Endothelial cell (in vitro differentiated cells): ENCODE results near the gene TRMT10B. TPM values are rescaled to one million over a fixed set of nuclear protein-coding genes. Genes with fewer than 3 reads are reported as not detected.
A peak's percentile ranks its signal among the peaks of the same experiment; 100 is the strongest.
"Not testable (repeated sequence)": the region's sequence is repeated elsewhere in the genome, so short reads cannot be mapped to it uniquely, and the experiment has no call there.

Experiments used
- DNase-seq: peaks from one replicate; pipeline ENCODE4 v3.0.0; 2021; ENCODE audit warnings: low spot score
- H3K27ac Mint-ChIP-seq: one replicate; pipeline ENCODE4 v1.8.0; 2021; ENCODE audit warnings: mixed read lengths, inconsistent platforms; ENCODE audit not compliant: unreplicated experiment
- H3K27me3 Mint-ChIP-seq: one replicate; pipeline ENCODE4 v1.8.0; 2021; ENCODE audit warnings: mild to moderate bottlenecking, moderate library complexity, mixed read lengths, inconsistent platforms; ENCODE audit not compliant: unreplicated experiment
- H3K36me3 Mint-ChIP-seq: one replicate; pipeline ENCODE4 v1.8.0; 2021; ENCODE audit warnings: mild to moderate bottlenecking, low read depth, mixed read lengths, inconsistent platforms; ENCODE audit not compliant: unreplicated experiment
- H3K4me1 Mint-ChIP-seq: one replicate; pipeline ENCODE4 v1.8.0; 2021; ENCODE audit warnings: mild to moderate bottlenecking, mixed read lengths, inconsistent platforms; ENCODE audit not compliant: unreplicated experiment
- H3K4me3 Mint-ChIP-seq: one replicate; pipeline ENCODE4 v1.8.0; 2021; ENCODE audit warnings: mild to moderate bottlenecking, mixed read lengths, inconsistent platforms; ENCODE audit not compliant: unreplicated experiment
- H3K9me3 Mint-ChIP-seq: one replicate; pipeline ENCODE4 v1.8.0; 2021; ENCODE audit warnings: mixed read lengths, inconsistent platforms; ENCODE audit not compliant: unreplicated experiment
- CTCF ChIP-seq: fragments of 200-600 bp; sonication (generic); IDR thresholded peaks from one replicate; pipeline ENCODE4 v1.5.0; 2021; ENCODE audit warnings: antibody characterized with exemption; ENCODE audit not compliant: unreplicated experiment
- total RNA-seq: library from RNA; stranded (reverse); fragmentation: NEBNext Ultra II Directional; extraction: Animal tissue kit (Norgen Biotek cat#: 25700); gene quantifications from one replicate; pipeline ENCODE4 v1.2.1, GENCODE V29; 2021; ENCODE audit not compliant: unreplicated experiment

Gene TRMT10B
- total RNA-seq, 1 donor from 2014 or later: 4.7 TPM

DNA sequence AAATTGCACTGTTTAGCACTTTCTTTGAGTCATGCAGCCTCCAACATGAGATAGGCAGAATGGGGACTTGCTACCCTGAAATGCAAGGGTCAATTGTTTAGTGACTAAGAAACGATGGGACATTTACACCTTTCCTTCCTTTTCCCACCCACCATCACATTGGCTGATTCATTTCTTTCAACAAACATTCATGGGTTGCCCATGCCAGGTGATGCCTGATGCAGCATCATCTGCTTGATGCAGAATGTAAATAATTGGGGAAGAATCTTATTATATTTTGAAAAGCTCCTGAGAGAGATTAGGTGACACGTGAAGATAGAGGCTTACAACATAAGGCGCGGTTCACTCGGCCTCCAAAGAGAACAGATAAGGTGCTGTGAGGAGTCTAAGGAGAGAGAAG is 4.5 kb upstream of the TRMT10B start:
- no peak for DNase-seq
- H3K27ac Mint-ChIP-seq: no peak overlapping the region
- peaks cover 7% of the 10 kb centered on the region for H3K4me1 Mint-ChIP-seq
- H3K4me3 Mint-ChIP-seq: no peak overlapping the region
- H3K36me3 Mint-ChIP-seq: no peaks in the 10 kb centered on the region
- TF ChIP-seq CTCF: no peak
- H3K9me3 Mint-ChIP-seq: no peaks in the 10 kb centered on the region
- H3K27me3 Mint-ChIP-seq: peaks cover 3% of the 10 kb centered on the region

DNA sequence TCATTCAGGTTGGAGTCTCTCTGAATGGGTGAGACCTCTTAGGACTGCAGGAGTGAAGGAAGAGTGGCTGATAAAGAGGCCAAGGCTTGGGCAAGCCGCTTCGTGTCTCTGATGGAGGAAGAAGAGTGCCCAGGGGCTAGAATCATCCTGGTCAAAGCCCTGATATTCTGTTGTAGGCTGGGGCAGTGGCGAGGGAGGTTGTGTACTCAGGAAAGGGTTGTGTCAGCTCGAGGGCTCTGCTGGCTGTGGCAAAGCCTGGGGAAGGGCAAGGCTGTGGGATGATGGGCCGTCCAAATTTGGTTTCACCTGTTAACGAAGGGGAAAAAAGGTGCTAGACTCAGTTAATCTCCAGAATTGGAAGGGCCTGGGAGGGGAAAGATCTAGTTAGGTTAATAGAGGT is 2.4 kb upstream of the TRMT10B start:
- no peak for TF ChIP-seq CTCF
- peaks cover 9% of the 10 kb centered on the region for H3K4me1 Mint-ChIP-seq
- no peaks in the 10 kb centered on the region for H3K36me3 Mint-ChIP-seq
- H3K9me3 Mint-ChIP-seq: no peaks in the 10 kb centered on the region
- no peak overlapping the region for H3K27ac Mint-ChIP-seq
- peak overlapping the region; percentile 48 for H3K4me3 Mint-ChIP-seq
- no peak for DNase-seq
- peaks cover 2% of the 10 kb centered on the region for H3K27me3 Mint-ChIP-seq

DNA sequence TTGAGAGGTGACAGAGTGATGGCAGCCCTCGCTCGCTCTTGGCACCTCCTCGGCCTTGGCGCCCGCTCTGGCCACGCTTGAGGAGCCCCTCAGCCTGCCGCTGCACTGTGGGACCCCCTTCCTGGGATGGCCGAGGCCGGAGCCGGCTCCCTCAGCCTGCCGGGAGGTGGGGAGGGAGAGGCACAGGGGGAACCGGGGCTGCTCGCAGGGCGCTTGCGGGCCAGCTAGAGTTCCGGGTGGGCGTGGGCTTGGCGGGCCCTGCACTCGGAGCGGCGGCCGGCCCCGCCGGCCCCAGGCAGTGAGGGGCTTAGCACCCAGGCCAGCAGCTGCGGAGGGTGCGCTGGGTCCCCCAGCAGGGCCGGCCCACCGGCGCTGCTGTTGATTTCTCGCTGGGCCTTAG is 1.9 kb upstream of the TRMT10B start:
- not testable (repeated sequence) for H3K4me3 Mint-ChIP-seq, H3K27me3 Mint-ChIP-seq, H3K4me1 Mint-ChIP-seq

DNA sequence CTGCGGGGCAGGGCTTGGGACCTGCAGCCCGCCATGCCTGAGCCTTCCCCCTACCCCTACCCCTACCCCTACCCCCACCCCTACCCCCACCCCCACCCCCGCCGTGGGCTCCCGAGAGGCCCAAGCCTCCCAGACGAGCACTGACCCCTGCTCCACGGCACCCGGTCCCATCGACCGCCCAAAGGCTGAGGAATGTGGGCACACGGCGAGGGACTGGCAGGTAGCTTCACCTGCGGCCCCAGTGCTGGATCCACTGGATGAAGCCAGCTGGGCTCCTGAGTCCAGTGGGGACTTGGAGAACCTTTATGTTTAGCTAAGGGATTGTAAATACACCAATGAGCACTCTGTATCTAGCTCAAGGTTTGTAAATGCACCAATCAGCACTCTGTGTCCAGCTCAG is 1.5 kb upstream of the TRMT10B start:
- not testable (repeated sequence) for H3K27ac Mint-ChIP-seq, H3K36me3 Mint-ChIP-seq, H3K4me1 Mint-ChIP-seq, DNase-seq, H3K27me3 Mint-ChIP-seq, H3K4me3 Mint-ChIP-seq, H3K9me3 Mint-ChIP-seq

More for the DNA sequence above, 1.9 kb upstream of the TRMT10B start:
- not testable (repeated sequence) for H3K9me3 Mint-ChIP-seq, DNase-seq, H3K27ac Mint-ChIP-seq, H3K36me3 Mint-ChIP-seq

DNA sequence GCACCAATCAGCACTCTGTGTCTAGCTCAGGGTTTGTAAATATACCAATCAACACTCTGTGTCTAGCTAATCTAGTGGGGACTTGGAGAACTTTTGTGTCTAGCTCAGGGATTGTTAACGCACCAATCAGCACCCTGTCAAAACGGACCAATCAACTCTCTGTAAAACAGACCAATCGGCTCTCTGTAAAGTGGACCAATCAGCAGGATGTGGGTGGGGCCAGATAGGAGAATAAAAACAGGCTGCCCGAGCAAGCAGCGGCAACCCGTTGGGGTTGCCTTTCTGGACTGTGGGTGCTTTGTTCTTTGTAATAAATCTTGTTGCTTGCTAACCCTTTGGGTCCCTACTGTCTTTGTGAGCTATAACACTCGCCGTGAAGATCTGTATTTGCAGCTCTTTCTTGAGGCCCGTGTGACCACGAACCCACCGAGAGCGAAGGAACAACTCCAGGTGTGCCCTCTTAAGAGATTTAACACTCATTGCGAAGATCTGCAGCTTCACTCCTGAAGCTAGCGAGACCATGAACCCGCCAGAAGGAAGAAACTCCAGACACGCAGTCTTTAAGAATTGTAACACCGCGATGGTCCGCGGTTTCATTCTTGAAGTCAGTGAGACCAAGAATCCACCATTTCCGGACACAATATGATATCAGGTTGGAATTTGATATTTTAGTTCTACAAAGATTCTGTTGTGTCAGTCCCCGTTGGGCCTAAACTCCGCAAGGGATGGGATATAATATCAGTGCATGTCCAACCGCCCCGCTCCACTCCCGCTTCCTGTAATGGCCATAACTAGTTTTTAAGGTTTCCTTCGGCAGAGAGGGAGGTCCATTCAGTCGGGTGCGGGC is 740 bp upstream of the TRMT10B start:
- TF ChIP-seq CTCF: no peak
- no peak for DNase-seq
- Mint-ChIP-seq H3K9me3 (no peaks in the 10 kb centered on the region), H3K4me1 (peaks cover 9% of the 10 kb centered on the region), H3K36me3 (no peaks in the 10 kb centered on the region), H3K4me3 (peak overlapping the region; percentile 96), H3K27ac (peak overlapping the region; percentile 57), H3K27me3 (peaks cover 1% of the 10 kb centered on the region)

GRCh38 chr9:37758747-37759146 is 5.1 kb downstream of the TRMT10B start:
- TF ChIP-seq CTCF: no peak
- H3K36me3 Mint-ChIP-seq: no peaks in the 10 kb centered on the region
- H3K27ac Mint-ChIP-seq: no peak overlapping the region
- H3K4me1 Mint-ChIP-seq: peaks cover 5% of the 10 kb centered on the region
- peaks cover 1% of the 10 kb centered on the region for H3K27me3 Mint-ChIP-seq
- no peak overlapping the region for H3K4me3 Mint-ChIP-seq
- DNase-seq: no peak
- no peaks in the 10 kb centered on the region for H3K9me3 Mint-ChIP-seq
